ENCODE results near the gene HERC5. TPM values are rescaled to one million over a fixed set of nuclear protein-coding genes. Genes with fewer than 3 reads are reported as not detected.

The HERC5 gene
- total RNA-seq, 1 experiment from 2014 or later, result 4.6 TPM

DNA sequence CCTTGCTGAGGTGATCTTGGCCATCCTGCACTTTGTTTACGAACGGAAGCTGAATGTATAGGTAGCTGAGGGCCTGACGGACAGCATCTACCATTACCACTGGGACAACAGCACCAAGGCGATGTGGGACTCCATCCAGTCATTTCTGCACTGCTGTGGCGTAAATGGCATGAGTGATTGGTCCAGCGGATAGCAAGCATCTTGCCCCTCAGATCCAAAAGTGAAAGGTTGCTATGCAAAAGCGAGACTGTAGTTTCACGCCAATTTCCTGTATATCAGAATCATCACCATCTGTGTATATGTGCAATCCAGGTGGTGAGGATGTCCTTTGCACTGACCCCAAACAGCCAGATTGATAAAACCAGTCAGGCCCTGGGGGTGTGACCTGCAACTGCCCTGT, 70.9 kb downstream of the HERC5 start:
- H4K20me1 ChIP-seq (ENCODE audit: insufficient read depth), result no peaks in the 10 kb centered on the region
- H3K4me1 ChIP-seq (replicated peaks; ENCODE audit: insufficient read depth), result peaks cover 20% of the 10 kb centered on the region
- no peaks in the 10 kb centered on the region for H3F3A ChIP-seq (ENCODE audit: insufficient read depth, low read depth)
- H3K9me2 ChIP-seq (ENCODE audit: insufficient read depth), result no peaks in the 10 kb centered on the region
- no peaks in the 10 kb centered on the region for H3K36me3 ChIP-seq (ENCODE audit: low read depth)
- ChIA-PET POLR2A (ENCODE audit: unreplicated experiment) (interaction anchor here (0.7 kb wide), 1 partner anchor 411 kb away, joined by 3 read pairs; no protein-coding TSS in a partner anchor), CTCF (interaction anchor here (0.6 to 1.2 kb wide), 3 partner anchors 131 to 323 kb away, joined by 3 to 5 read pairs (median 4); no protein-coding TSS in a partner anchor)
- H3K79me2 ChIP-seq (ENCODE audit: low read depth), result peaks cover 14% of the 10 kb centered on the region
- no peaks in the 10 kb centered on the region for H3K9me3 ChIP-seq (ENCODE audit: insufficient read depth, low read depth)
- DNase-seq, result no peak
- no peak overlapping the region for H3K4me3 ChIP-seq
- H2AFZ ChIP-seq, result no peak overlapping the region
- H3K4me2 ChIP-seq, result no peak overlapping the region
- intact Hi-C loops (cut with micrococcal nuclease; ENCODE audit: unreplicated experiment), result loop anchor here (2.0 to 10.0 kb wide), 5 partner anchors 131 to 907 kb away; partner anchors contain the start of gene TIGD2
- H3K27me3 ChIP-seq (ENCODE audit: insufficient read depth, low read depth), result no peaks in the 10 kb centered on the region
- BruUV-seq (replicated peaks), result no TSS peak
- no peak overlapping the region for H3K27ac ChIP-seq
- TF ChIP-seq, protein P1, sequence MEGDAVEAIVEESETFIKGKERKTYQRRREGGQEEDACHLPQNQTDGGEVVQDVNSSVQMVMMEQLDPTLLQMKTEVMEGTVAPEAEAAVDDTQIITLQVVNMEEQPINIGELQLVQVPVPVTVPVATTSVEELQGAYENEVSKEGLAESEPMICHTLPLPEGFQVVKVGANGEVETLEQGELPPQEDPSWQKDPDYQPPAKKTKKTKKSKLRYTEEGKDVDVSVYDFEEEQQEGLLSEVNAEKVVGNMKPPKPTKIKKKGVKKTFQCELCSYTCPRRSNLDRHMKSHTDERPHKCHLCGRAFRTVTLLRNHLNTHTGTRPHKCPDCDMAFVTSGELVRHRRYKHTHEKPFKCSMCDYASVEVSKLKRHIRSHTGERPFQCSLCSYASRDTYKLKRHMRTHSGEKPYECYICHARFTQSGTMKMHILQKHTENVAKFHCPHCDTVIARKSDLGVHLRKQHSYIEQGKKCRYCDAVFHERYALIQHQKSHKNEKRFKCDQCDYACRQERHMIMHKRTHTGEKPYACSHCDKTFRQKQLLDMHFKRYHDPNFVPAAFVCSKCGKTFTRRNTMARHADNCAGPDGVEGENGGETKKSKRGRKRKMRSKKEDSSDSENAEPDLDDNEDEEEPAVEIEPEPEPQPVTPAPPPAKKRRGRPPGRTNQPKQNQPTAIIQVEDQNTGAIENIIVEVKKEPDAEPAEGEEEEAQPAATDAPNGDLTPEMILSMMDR (conservative IDR thresholded peaks at IDR 0.05), result no peak
- TF ChIP-seq EZH2 (IDR thresholded peaks at IDR 0.05; ENCODE audit: low read depth), result no peak

DNA sequence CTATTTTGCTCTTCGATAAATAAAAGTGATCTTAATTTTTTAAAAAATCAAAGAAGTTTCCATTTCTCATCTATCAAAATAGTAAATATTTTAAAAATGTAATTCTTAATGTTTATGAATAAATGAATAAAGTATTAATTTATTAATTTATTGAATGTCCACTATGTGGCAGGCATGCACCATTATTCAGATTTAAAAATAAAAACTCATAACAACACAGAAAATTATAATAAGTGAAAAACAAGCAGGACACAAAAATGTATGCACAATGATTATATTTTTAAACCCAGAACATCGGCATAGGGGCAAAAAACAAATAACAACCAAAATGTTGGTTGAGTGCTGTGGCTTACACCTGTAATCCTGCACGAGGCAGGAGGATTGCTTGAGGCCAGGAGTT, 71.9 kb downstream of the HERC5 start:
- no peaks in the 10 kb centered on the region for H4K20me1 ChIP-seq (ENCODE audit: insufficient read depth)
- DNase-seq, result no peak
- no TSS peak for BruUV-seq (replicated peaks)
- H3K4me2 ChIP-seq, result no peak overlapping the region
- H2AFZ ChIP-seq, result no peak overlapping the region
- H3K4me1 ChIP-seq (replicated peaks; ENCODE audit: insufficient read depth), result peaks cover 20% of the 10 kb centered on the region
- H3K9me3 ChIP-seq (ENCODE audit: insufficient read depth, low read depth), result no peaks in the 10 kb centered on the region
- ChIA-PET POLR2A (ENCODE audit: unreplicated experiment) (no interaction called here), CTCF (no interaction called here)
- no peak overlapping the region for H3K27ac ChIP-seq
- H3K9me2 ChIP-seq (ENCODE audit: insufficient read depth), result no peaks in the 10 kb centered on the region
- peaks cover 5% of the 10 kb centered on the region for H3K79me2 ChIP-seq (ENCODE audit: low read depth)
- TF ChIP-seq, protein P1 (conservative IDR thresholded peaks at IDR 0.05), result peak; percentile 55
- TF ChIP-seq EZH2 (IDR thresholded peaks at IDR 0.05; ENCODE audit: low read depth), result no peak
- no peaks in the 10 kb centered on the region for H3K27me3 ChIP-seq (ENCODE audit: insufficient read depth, low read depth)
- no peak overlapping the region for H3K4me3 ChIP-seq
- H3F3A ChIP-seq (ENCODE audit: insufficient read depth, low read depth), result no peaks in the 10 kb centered on the region
- no peaks in the 10 kb centered on the region for H3K36me3 ChIP-seq (ENCODE audit: low read depth)
- intact Hi-C loops (cut with micrococcal nuclease; ENCODE audit: unreplicated experiment), result loop anchor here (2.0 to 10.0 kb wide), 5 partner anchors 130 to 906 kb away; partner anchors contain the start of gene TIGD2

DNA sequence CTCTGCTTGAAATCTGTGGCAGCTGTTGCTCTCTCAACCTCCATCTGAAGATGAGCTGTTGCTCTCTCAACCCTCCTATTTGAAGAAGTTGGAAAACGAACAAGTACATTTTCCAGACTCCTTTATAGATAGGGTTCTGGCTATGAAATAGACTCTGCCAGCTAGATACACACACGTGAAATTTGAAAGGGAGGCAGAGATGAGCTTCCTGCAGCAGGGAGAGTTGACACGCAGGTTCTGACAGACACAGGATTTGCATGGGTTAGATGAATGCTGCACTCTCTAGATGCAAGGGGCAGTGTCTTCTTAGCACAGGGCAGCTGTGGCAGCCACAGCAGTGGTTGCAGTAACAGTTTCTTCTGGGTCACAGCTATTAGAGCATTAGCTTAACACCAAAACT, 74.6 kb downstream of the HERC5 start:
- Histone ChIP-seq H4K20me1 (ENCODE audit: insufficient read depth) (no peaks in the 10 kb centered on the region), H3K79me2 (ENCODE audit: low read depth) (no peaks in the 10 kb centered on the region), H2AFZ (no peak overlapping the region), H3K4me3 (no peak overlapping the region), H3K9me3 (ENCODE audit: insufficient read depth, low read depth) (no peaks in the 10 kb centered on the region), H3K36me3 (ENCODE audit: low read depth) (no peaks in the 10 kb centered on the region), H3F3A (ENCODE audit: insufficient read depth, low read depth) (no peaks in the 10 kb centered on the region), H3K4me2 (no peak overlapping the region), H3K9me2 (ENCODE audit: insufficient read depth) (no peaks in the 10 kb centered on the region), H3K27ac (no peak overlapping the region), H3K4me1 (replicated peaks; ENCODE audit: insufficient read depth) (peaks cover 13% of the 10 kb centered on the region), H3K27me3 (ENCODE audit: insufficient read depth, low read depth) (no peaks in the 10 kb centered on the region)
- intact Hi-C loops (cut with micrococcal nuclease; ENCODE audit: unreplicated experiment), result no loop called here
- CTCF ChIA-PET, result interaction anchor here (0.6 kb wide), 1 partner anchor 138 kb away, joined by 3 read pairs; no protein-coding TSS in a partner anchor
- no peak for TF ChIP-seq EZH2 (IDR thresholded peaks at IDR 0.05; ENCODE audit: low read depth)
- TF ChIP-seq, protein P1 (conservative IDR thresholded peaks at IDR 0.05), result no peak
- BruUV-seq (replicated peaks), result no TSS peak
- no peak for DNase-seq
- POLR2A ChIA-PET (ENCODE audit: unreplicated experiment), result no interaction called here
